Small intestine (tissue), 7 donors: ENCODE data around the gene DMRTC2. TPM values are rescaled to one million over a fixed set of nuclear protein-coding genes. Genes with fewer than 3 reads are reported as not detected.

Source experiments
- DNase-seq, 2 donors: peaks; one replicate each; pipeline versions ENCODE4 v3.0.0 to v3.0.0-alpha.2; 2013
- FAIRE-seq: peaks from 2 replicates; lab custom pipeline; 2012; peaks lifted over from hg19 to GRCh38; lab: Jason Lieb, UNC
- H3K27ac ChIP-seq, 3 donors: one replicate each; pipeline ENCODE4 v1.5.1; 2013; ENCODE audit warnings: low read length in 2 of 3, mild to moderate bottlenecking in 2 of 3, control low read depth in 1 of 3, inconsistent platforms in 1 of 3, low read depth in 1 of 3, moderate library complexity in 1 of 3
- H3K27me3 ChIP-seq, 3 donors: one replicate each; pipeline ENCODE4 v1.6.1; 2013; ENCODE audit warnings: low read length in 3 of 3, inconsistent platforms in 1 of 3; ENCODE audit not compliant: control insufficient read depth in 3 of 3, insufficient read depth in 3 of 3
- H3K36me3 ChIP-seq, 3 donors: one replicate each; pipeline ENCODE4 v1.6.1; 2013; ENCODE audit warnings: low read length in 3 of 3, inconsistent platforms in 1 of 3, low read depth in 1 of 3, mild to moderate bottlenecking in 1 of 3, moderate library complexity in 1 of 3; ENCODE audit not compliant: control insufficient read depth in 3 of 3, insufficient read depth in 2 of 3
- H3K4me1 ChIP-seq, 3 donors: one replicate each; pipeline ENCODE4 v1.6.1; 2013; ENCODE audit warnings: low read length in 2 of 3, inconsistent platforms in 1 of 3, low read depth in 1 of 3, mild to moderate bottlenecking in 1 of 3, moderate library complexity in 1 of 3; ENCODE audit not compliant: control insufficient read depth in 3 of 3, insufficient read depth in 2 of 3
- H3K4me3 ChIP-seq, 3 donors: one replicate each; pipeline ENCODE4 v1.5.1; 2013; ENCODE audit warnings: low read length in 3 of 3, control low read depth in 1 of 3, inconsistent platforms in 1 of 3, low read depth in 1 of 3, mild to moderate bottlenecking in 1 of 3, moderate library complexity in 1 of 3
- H3K9me3 ChIP-seq, 2 donors: one replicate each; pipeline ENCODE4 v1.6.1; 2013; ENCODE audit warnings: low read depth in 1 of 2, low read length in 1 of 2; ENCODE audit not compliant: control insufficient read depth in 2 of 2, insufficient read depth in 1 of 2
- WGBS, 3 donors: extraction: QIAGEN DNeasy Blood & Tissue Kit; methylation state at CpG; one replicate each; pipeline ENCODE4 v1.1.7; 2013; 5-methylcytosine and 5-hydroxymethylcytosine counted together
- polyA plus RNA-seq, 4 donors: library from polyadenylated mRNA; stranded (reverse) in 3 of 4; unstranded in 1 of 4; fragments of 200-250 nt in 3 of 4; fragments of 120-200 nt in 1 of 4; gene quantifications; one replicate each; pipeline versions ENCODE4 v1.2.1 to v1.2.3, GENCODE V29; 2013
- donor health status: healthy with polysubstance abuse.
- donor health status: control.
- donor health status: control.
- donor health status: Bipolar disorder and iron deficiency.
- donor health status: healthy.

The DMRTC2 gene
- polyA plus RNA-seq, 4 donors, result not detected

DNA sequence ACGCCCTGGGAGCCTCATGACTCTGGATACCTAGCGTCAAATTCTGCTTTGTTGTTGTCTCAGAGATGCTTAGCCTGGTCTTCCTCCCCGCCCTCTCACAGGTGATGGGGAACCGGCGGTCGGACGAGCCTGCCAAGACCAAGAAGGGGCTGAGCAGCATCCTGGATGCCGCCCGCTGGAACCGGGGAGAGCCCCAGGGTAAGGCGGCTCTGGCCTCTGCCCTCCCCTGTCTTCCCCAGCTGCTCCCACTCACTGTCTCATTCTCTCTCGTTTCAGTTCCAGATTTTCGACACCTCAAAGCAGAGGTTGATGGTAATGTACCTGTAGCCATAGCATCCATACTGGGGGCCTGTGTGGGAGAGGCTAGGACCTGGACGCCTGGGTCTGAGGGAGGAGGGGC lies 49.5 kb downstream of the DMRTC2 start:
- H3K36me3 ChIP-seq, result peaks cover 9 to 76% (median 19%) of the 10 kb centered on the region in 3 donors
- DNase-seq, result no peak

DNA sequence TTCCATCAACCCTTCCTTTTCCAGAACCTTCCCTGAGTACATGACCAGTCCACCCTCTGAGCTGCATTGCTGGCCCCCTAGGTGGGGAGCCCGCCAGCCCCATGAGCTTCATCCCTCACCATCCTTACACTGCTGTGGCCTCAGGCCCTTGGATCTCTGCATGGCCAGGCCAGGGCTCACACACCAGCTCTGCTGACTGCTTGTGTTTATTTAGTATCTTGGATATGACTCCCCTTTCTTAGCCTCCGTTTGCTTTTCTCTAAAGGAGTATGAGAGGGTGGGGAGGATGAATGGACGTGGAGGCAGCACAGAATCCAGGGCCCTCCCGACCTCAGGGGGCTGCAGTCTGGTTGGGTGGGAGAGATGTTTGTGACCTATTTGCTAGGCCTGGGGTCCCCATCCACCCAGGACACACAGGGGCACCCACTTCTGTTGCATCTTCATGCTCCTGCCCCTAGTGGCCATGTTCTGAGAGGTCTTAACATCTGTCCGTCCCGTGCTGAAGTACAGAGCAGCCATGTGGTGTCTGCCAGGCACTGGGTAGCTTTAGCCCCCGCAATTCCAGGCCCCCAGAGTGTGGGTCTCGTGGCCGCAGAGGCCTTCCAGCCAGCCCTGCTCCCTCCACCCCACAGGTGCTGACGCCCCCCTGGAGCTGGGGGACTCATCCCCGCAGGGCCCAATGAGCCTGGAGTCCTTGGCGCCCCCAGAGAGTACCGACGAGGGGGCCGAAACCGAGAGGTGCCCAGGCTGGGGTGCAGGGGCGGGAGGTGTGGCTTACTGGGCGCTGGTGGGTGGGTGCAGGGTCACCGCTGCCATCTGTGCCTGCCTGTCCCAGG lies 51.1 kb downstream of the DMRTC2 start:
- peaks cover 10 to 73% (median 24%) of the 10 kb centered on the region in 3 donors for H3K36me3 ChIP-seq

More for the DNA sequence above, 49.5 kb downstream of the DMRTC2 start:
- H3K4me1 ChIP-seq, result no peaks in the 10 kb centered on the region
- H3K27ac ChIP-seq, result no peak overlapping the region
- H3K27me3 ChIP-seq, result no peaks in the 10 kb centered on the region
- H3K9me3 ChIP-seq, result no peaks in the 10 kb centered on the region
- no peak overlapping the region for H3K4me3 ChIP-seq
- WGBS, 3 donors, result 83 to 90% (median 85%) methylated on average over 14 of the region's 14 CpGs
- no peak for FAIRE-seq

DNA sequence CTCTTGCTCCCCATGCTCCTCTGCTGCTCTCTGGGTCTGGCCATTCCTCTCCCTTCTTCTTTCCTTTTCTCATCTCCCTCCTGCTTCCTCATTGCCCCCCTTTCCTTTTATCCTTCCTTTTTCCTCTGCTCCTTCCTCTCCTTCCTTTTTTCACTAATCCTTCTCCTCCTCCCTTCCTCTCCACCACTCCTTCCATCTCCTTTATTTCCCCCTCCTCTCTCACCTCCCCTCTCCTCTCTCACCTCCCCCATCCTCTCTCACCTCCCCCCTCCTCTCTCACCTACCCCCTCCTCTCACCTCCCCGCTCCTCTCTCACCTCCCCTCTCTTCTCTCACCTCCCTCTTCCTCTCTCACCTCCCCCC lies 51.7 kb downstream of the DMRTC2 start:
- FAIRE-seq (no peak), DNase-seq (no peak)
- no peaks in the 10 kb centered on the region for H3K4me1 ChIP-seq
- H3K27me3 ChIP-seq, result no peaks in the 10 kb centered on the region
- no peaks in the 10 kb centered on the region for H3K9me3 ChIP-seq
- H3K36me3 ChIP-seq, result peaks cover 10 to 74% (median 24%) of the 10 kb centered on the region in 3 donors
- H3K4me3 ChIP-seq, result no peak overlapping the region
- no peak overlapping the region for H3K27ac ChIP-seq
- WGBS, 3 donors, result 91 to 100% (median 94%) methylated on average over 1 of the region's 1 CpG

More for the DNA sequence above, 51.1 kb downstream of the DMRTC2 start:
- H3K4me3 ChIP-seq, result no peak overlapping the region
- 81 to 89% (median 82%) methylated on average over 11 to 19 of the region's 19 CpGs for WGBS, 3 donors
- no peak for FAIRE-seq
- no peaks in the 10 kb centered on the region for H3K4me1 ChIP-seq
- no peaks in the 10 kb centered on the region for H3K27me3 ChIP-seq
- DNase-seq, result no peak
- no peaks in the 10 kb centered on the region for H3K9me3 ChIP-seq
- H3K27ac ChIP-seq, result no peak overlapping the region

DNA sequence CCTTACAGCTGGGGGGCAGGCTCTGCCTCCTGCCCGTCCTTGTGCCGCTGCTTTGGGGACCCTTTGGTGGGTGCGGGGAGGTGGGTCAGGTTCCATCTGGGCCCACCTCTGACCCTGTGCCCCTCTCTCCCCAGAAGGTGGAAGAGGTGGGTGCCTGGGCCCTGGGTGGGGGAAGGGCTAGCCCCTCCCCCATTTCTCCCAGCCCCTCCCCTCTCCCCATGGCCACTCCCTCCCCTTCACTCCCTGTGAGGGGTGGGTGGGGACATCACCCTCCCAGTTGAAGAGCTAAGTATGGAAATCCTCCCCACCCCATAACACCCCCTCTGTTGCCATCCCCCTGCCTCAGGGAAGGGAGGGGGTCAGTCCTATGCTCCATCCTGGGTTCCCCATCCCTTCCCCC lies 52.3 kb downstream of the DMRTC2 start:
- Histone ChIP-seq H3K27me3 (no peaks in the 10 kb centered on the region), H3K4me1 (no peaks in the 10 kb centered on the region), H3K27ac (no peak overlapping the region), H3K36me3 (peaks cover 16 to 74% (median 29%) of the 10 kb centered on the region in 3 donors), H3K9me3 (no peaks in the 10 kb centered on the region), H3K4me3 (no peak overlapping the region)
- WGBS, 3 donors, result 94 to 100% (median 100%) methylated on average over 1 to 3 of the region's 3 CpGs
- no peak for FAIRE-seq
- DNase-seq, result no peak

DNA sequence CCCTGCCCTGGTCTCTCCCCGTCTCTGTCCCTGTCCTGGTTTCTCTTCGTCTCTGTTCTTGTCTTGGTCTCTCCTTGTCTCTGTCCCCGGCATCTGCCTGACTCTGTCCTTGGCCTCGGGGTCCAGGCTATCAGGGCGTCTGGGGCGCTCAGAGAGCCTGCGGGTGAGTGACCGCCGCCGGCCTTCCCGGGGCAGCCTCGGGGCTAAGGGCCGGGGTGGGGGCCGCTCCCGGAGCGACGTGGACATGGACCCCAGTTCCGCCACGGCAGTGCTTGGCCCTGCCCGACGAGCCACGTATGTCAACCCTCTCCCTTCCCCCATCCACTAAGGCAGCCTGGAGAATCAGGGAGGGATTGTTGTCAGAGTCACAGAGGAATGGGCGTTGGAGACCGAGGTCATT lies 53.0 kb downstream of the DMRTC2 start:
- Histone ChIP-seq H3K27ac (no peak overlapping the region), H3K9me3 (no peaks in the 10 kb centered on the region), H3K36me3 (peaks cover 21 to 74% (median 34%) of the 10 kb centered on the region in 3 donors), H3K4me3 (no peak overlapping the region), H3K27me3 (no peaks in the 10 kb centered on the region), H3K4me1 (no peaks in the 10 kb centered on the region)
- FAIRE-seq (no peak), DNase-seq (no peak)
- 89 to 93% (median 90%) methylated on average over 24 of the region's 24 CpGs for WGBS, 3 donors

DNA sequence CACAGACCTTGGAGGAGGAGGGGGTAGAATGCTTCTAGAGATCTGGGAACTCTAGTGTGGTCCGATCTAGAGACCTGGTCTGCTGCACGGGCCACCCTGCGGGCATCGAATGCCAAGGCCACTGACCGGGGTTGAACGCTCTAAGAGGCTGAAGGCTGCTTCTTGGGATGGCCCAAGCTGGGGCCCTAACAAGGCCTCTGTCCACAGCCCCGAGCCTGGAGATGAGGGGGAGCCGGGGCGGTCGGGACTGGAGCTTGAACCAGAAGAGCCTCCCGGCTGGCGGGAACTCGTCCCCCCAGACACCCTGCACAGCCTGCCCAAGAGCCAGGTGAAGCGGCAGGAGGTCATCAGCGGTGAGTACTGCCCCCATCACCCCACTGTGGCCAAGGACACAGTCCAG lies 53.4 kb downstream of the DMRTC2 start:
- no peak for FAIRE-seq
- Histone ChIP-seq H3K9me3 (no peaks in the 10 kb centered on the region), H3K36me3 (peaks cover 23 to 74% (median 37%) of the 10 kb centered on the region in 3 donors), H3K4me1 (peaks cover 0 to under 1% (median 0%) of the 10 kb centered on the region in 3 donors), H3K27me3 (no peaks in the 10 kb centered on the region), H3K27ac (no peak overlapping the region), H3K4me3 (no peak overlapping the region)
- WGBS, 3 donors, result 91 to 95% (median 95%) methylated on average over 12 to 15 of the region's 15 CpGs
- DNase-seq, result no peak

Other genes with a start within 250 kb of the DMRTC2 start
- gene CEACAM4, start 218.0 kb upstream of the DMRTC2 start, polyA plus RNA-seq, result under 1 TPM in 2 of 4 donors, not detected in 2; 0.06 to 0.39 TPM
- gene CEACAM7, start 156.8 kb upstream of the DMRTC2 start, polyA plus RNA-seq, result under 1 TPM in 2 of 4 donors, not detected in 2; 0.15 to 0.33 TPM
- gene CEACAM5, start 136.4 kb upstream of the DMRTC2 start, polyA plus RNA-seq, result 10 to 100 TPM in 2 of 4 donors, 1 to 10 TPM in 2; 2.7 to 47.5 (median 17.8) TPM
- 10 to 100 TPM in 3 of 4 donors, 1 to 10 TPM in 1; 8.5 to 45.8 (median 19.6) TPM for gene CEACAM6, start 89.5 kb upstream of the DMRTC2 start, polyA plus RNA-seq
- gene CEACAM3, start 48.5 kb upstream of the DMRTC2 start, polyA plus RNA-seq, result under 1 TPM in 2 of 4 donors, not detected in 2; 0.24 to 0.37 TPM
- not detected for gene LYPD4, start 359 bp upstream of the DMRTC2 start, polyA plus RNA-seq
- gene RPS19, start 15.2 kb downstream of the DMRTC2 start, polyA plus RNA-seq, result 1,000 to 10,000 TPM; 2,031 to 3,349 (median 2,770) TPM
- 10 to 100 TPM in 1 of 4 donors, 1 to 10 TPM in 1, under 1 TPM in 2; 0.45 to 10.5 (median 4.9) TPM for gene CD79A, start 32.2 kb downstream of the DMRTC2 start, polyA plus RNA-seq
- 100 to 1,000 TPM in 2 of 4 donors, 10 to 100 TPM in 2; 49.7 to 120 (median 86.7) TPM for gene ARHGEF1, start 38.1 kb downstream of the DMRTC2 start, polyA plus RNA-seq
- gene ERFL, start 83.4 kb downstream of the DMRTC2 start, polyA plus RNA-seq, result under 1 TPM in 2 of 4 donors, not detected in 2; 0.04 to 0.21 TPM
- gene RABAC1, start 114.3 kb downstream of the DMRTC2 start, polyA plus RNA-seq, result 100 to 1,000 TPM in 3 of 4 donors, 10 to 100 TPM in 1; 72.0 to 227 (median 194) TPM
- 1 to 10 TPM in 2 of 4 donors, under 1 TPM in 1, not detected in 1; 0.81 to 4.3 (median 1.3) TPM for gene ATP1A3, start 149.2 kb downstream of the DMRTC2 start, polyA plus RNA-seq
- gene GRIK5, start 225.2 kb downstream of the DMRTC2 start, polyA plus RNA-seq, result 1 to 10 TPM in 1 of 4 donors, under 1 TPM in 2, not detected in 1; 0.27 to 1.6 (median 0.68) TPM
- gene ZNF574, start 231.1 kb downstream of the DMRTC2 start, polyA plus RNA-seq, result 10 to 100 TPM in 1 of 4 donors, 1 to 10 TPM in 3; 4.5 to 16.9 (median 7.4) TPM